HG03025 (cell line): ENCODE measurements around the gene CACNA2D1.
"Not testable (repeated sequence)": the region's sequence is repeated elsewhere in the genome, so short reads cannot be mapped to it uniquely, and the experiment has no call there.

Experiments used
- ATAC-seq: cut with Tn5 transposase; IDR thresholded peaks from one replicate; pipeline ENCODE4 v1.9.1; 2021; ENCODE audit warnings: mild to moderate bottlenecking, moderate library complexity; ENCODE audit not compliant: unreplicated experiment, low FRiP score

The CACNA2D1 gene

GRCh38 chr7:82140608-82141007, 303.0 kb downstream of the CACNA2D1 start:
- not testable (repeated sequence) for ATAC-seq

- no peak for ATAC-seq
Observed at GRCh38 chr7:82131215-82131614, 312.4 kb downstream of the CACNA2D1 start.

- no peak for ATAC-seq
Observed at GRCh38 chr7:82129091-82129490, 314.5 kb downstream of the CACNA2D1 start.

- no peak for ATAC-seq
Observed at GRCh38 chr7:82128546-82128945, 315.0 kb downstream of the CACNA2D1 start.

GRCh38 chr7:82126576-82126975, 317.0 kb downstream of the CACNA2D1 start:
- no peak for ATAC-seq

GRCh38 chr7:82124445-82124844, 319.1 kb downstream of the CACNA2D1 start:
- no peak for ATAC-seq

- no peak for ATAC-seq
Observed at GRCh38 chr7:82122275-82122674, 321.3 kb downstream of the CACNA2D1 start.

GRCh38 chr7:82114237-82114636, 329.3 kb downstream of the CACNA2D1 start:
- ATAC-seq = no peak

GRCh38 chr7:82110146-82110840, 333.3 kb downstream of the CACNA2D1 start:
- no peak for ATAC-seq

GRCh38 chr7:82109288-82109687, 334.3 kb downstream of the CACNA2D1 start:
- no peak for ATAC-seq

- ATAC-seq = no peak
Observed at GRCh38 chr7:82106201-82106600, 337.4 kb downstream of the CACNA2D1 start.

GRCh38 chr7:82105463-82105862, 338.1 kb downstream of the CACNA2D1 start:
- no peak for ATAC-seq

- ATAC-seq = no peak
Observed at GRCh38 chr7:82098414-82098813, 345.2 kb downstream of the CACNA2D1 start.

- no peak for ATAC-seq
Observed at GRCh38 chr7:82091126-82091684, 352.4 kb downstream of the CACNA2D1 start.

- ATAC-seq = no peak
Observed at GRCh38 chr7:82087099-82087498, 356.5 kb downstream of the CACNA2D1 start.

GRCh38 chr7:82085116-82085515, 358.5 kb downstream of the CACNA2D1 start:
- no peak for ATAC-seq

- no peak for ATAC-seq
Observed at GRCh38 chr7:82081644-82082224, 361.8 kb downstream of the CACNA2D1 start.

GRCh38 chr7:82080254-82080927, 363.2 kb downstream of the CACNA2D1 start:
- no peak for ATAC-seq

- ATAC-seq = no peak
Observed at GRCh38 chr7:82079527-82079926, 364.1 kb downstream of the CACNA2D1 start.

- no peak for ATAC-seq
Observed at GRCh38 chr7:82078807-82079206, 364.8 kb downstream of the CACNA2D1 start.

GRCh38 chr7:82071468-82071867, 372.1 kb downstream of the CACNA2D1 start:
- no peak for ATAC-seq
